Glutamatergic neuron (in vitro differentiated cells): Measurements from ENCODE around the gene C2orf92. TPM values are rescaled to one million over a fixed set of nuclear protein-coding genes. Genes with fewer than 3 reads are reported as not detected.

Experiments used
- DNase-seq: peaks from one replicate; pipeline ENCODE4 v3.0.0; 2022
- H3K27ac Mint-ChIP-seq: one replicate; pipeline ENCODE4 v1.8.0; 2020; ENCODE audit warnings: mild to moderate bottlenecking, mixed read lengths, inconsistent platforms; ENCODE audit not compliant: unreplicated experiment
- H3K27me3 Mint-ChIP-seq: one replicate; pipeline ENCODE4 v1.8.0; 2020; ENCODE audit warnings: mild to moderate bottlenecking, moderate library complexity, mixed read lengths, inconsistent platforms; ENCODE audit not compliant: unreplicated experiment
- H3K36me3 Mint-ChIP-seq: one replicate; pipeline ENCODE4 v1.8.0; 2020; ENCODE audit warnings: mild to moderate bottlenecking, mixed read lengths, inconsistent platforms; ENCODE audit not compliant: unreplicated experiment
- H3K4me1 Mint-ChIP-seq: one replicate; pipeline ENCODE4 v1.8.0; 2020; ENCODE audit warnings: mild to moderate bottlenecking, low read depth, mixed read lengths, inconsistent platforms; ENCODE audit not compliant: unreplicated experiment
- H3K4me3 Mint-ChIP-seq: one replicate; pipeline ENCODE4 v1.8.0; 2020; ENCODE audit warnings: mild to moderate bottlenecking, mixed read lengths, inconsistent platforms; ENCODE audit not compliant: unreplicated experiment
- H3K9me3 Mint-ChIP-seq: one replicate; pipeline ENCODE4 v1.8.0; 2020; ENCODE audit warnings: mild to moderate bottlenecking, moderate library complexity, mixed read lengths, inconsistent platforms; ENCODE audit not compliant: unreplicated experiment
- total RNA-seq: library from RNA; stranded (reverse); fragmentation: NEBNext Ultra II Directional; extraction: Animal tissue kit (Norgen Biotek cat#: 25700); gene quantifications from one replicate; pipeline ENCODE4 v1.2.1, GENCODE V29; 2021; ENCODE audit not compliant: unreplicated experiment
- TF ChIP-seq, protein P1 (sequence below): fragments of 200-600 bp; sonication (generic); IDR thresholded peaks from one replicate; pipeline ENCODE4 v1.5.0; 2021; ENCODE audit not compliant: partially characterized antibody, unreplicated experiment

C2orf92 gene
- total RNA-seq, 1 donor from 2014 or later, result 19.6 TPM

DNA sequence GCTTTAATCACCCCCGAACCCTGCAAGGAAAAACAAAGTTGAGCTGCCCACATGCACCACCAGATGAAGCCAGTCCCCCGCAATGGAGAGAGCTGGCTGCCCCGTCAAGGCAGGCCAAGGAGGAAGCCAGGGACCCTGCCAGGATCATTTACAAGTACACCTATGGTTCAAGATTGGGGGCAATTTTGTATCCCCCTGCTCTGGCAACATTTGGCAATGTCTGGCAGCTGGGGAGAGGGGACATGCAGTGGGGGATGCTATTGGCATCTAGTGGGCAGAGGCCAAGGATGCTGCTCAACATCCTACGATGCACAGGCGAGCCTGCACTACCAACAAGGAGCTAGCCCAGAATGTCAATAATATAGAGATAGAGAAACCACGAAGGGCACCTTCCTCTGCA is 7.6 kb upstream of the C2orf92 start:
- DNase-seq, result no peak
- Mint-ChIP-seq H3K4me3 (peak overlapping the region; percentile 94), H3K36me3 (no peaks in the 10 kb centered on the region), H3K4me1 (peaks cover 25% of the 10 kb centered on the region), H3K27ac (peak overlapping the region; percentile 100), H3K27me3 (peaks cover 7% of the 10 kb centered on the region), H3K9me3 (peaks cover 15% of the 10 kb centered on the region)
- TF ChIP-seq, protein P1, sequence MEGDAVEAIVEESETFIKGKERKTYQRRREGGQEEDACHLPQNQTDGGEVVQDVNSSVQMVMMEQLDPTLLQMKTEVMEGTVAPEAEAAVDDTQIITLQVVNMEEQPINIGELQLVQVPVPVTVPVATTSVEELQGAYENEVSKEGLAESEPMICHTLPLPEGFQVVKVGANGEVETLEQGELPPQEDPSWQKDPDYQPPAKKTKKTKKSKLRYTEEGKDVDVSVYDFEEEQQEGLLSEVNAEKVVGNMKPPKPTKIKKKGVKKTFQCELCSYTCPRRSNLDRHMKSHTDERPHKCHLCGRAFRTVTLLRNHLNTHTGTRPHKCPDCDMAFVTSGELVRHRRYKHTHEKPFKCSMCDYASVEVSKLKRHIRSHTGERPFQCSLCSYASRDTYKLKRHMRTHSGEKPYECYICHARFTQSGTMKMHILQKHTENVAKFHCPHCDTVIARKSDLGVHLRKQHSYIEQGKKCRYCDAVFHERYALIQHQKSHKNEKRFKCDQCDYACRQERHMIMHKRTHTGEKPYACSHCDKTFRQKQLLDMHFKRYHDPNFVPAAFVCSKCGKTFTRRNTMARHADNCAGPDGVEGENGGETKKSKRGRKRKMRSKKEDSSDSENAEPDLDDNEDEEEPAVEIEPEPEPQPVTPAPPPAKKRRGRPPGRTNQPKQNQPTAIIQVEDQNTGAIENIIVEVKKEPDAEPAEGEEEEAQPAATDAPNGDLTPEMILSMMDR, result no peak

DNA sequence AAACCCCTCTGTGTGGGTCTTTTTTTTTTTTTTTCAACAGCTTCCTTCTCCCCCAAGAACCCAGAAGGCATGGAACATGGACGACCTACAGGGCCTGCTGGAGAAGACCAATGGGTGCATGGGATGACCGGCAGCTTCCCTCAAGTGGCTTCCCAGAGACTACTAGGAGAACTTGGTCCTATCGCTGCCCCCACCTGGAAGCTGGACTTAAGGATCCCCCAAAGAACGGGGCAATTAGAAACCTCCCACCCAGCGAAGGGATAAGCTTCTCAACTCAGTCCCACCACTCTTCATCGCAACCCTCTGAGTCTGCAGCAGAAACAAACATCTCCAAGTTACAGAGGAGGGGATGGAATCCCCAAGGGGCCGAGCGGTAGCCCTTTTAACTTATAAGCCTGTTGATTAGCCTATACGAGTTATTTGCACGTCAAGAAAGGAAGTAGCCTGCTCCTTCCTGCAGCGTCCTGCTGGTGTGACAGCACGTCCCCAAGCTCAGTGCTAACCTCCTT is 7.1 kb upstream of the C2orf92 start:
- peaks cover 7% of the 10 kb centered on the region for H3K27me3 Mint-ChIP-seq
- DNase-seq, result no peak
- peak overlapping the region; percentile 100 for H3K27ac Mint-ChIP-seq
- H3K9me3 Mint-ChIP-seq, result peaks cover 15% of the 10 kb centered on the region
- TF ChIP-seq, protein P1, result no peak
- no peaks in the 10 kb centered on the region for H3K36me3 Mint-ChIP-seq
- H3K4me1 Mint-ChIP-seq, result peaks cover 25% of the 10 kb centered on the region
- peak overlapping the region; percentile 94 for H3K4me3 Mint-ChIP-seq

DNA sequence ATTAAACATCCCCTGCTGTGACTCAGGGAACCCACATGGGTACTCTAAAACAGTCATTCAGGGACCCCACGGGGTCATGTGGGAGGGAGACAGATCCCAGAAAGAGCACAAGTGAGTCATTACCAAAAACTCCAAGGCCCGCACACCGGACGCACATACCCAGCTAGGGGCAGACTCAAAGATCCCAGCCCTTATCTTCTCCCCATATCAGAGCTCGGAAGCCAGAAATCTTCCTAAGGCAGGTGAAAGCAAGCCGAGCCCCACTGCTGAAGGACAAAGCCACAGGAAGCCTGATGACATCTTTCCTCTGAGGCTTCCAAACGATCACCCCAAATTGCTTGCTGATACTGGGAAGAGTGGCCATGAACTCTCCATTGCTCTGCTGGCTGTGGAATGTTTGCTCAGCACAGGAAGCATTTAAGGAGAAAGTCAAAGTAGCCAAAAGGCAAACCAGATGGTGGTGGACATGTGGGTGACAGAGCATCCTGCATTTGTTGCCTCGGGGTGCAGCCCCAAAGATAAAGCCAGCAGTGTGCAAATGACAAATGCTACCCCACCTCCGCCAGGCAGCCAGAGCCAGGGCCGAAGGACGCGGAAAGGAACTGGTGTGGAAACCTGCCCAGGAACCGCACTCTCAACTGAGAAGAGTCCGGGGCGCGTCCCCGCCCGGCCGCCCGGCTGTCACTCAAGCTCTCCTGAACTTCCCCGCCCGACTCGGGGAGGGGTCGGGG is 6.5 kb upstream of the C2orf92 start:
- Mint-ChIP-seq H3K27me3 (peaks cover 7% of the 10 kb centered on the region), H3K27ac (peak overlapping the region; percentile 100), H3K4me1 (peaks cover 25% of the 10 kb centered on the region), H3K4me3 (peak overlapping the region; percentile 94), H3K9me3 (peaks cover 15% of the 10 kb centered on the region), H3K36me3 (no peaks in the 10 kb centered on the region)
- DNase-seq, result peak; percentile 81
- TF ChIP-seq, protein P1, result no peak

DNA sequence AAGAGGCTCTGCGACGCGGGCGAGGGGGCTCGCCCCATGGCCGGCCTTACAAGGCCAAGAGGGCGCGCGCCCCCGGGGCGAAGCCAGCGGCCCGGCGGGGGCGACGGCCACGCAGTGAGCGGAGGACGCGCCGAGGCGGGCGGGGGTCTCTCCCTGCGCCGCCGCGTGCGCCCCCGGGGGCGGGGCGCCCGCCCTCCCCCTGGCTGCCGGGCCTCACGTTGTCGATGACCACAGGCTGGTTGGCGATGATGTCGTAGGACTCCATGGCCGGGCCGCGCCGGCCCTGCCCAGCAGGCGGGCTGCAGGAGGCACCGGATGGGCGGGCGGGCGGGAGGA is 5.9 kb upstream of the C2orf92 start:
- H3K4me3 Mint-ChIP-seq, result no peak overlapping the region
- no peak overlapping the region for H3K27ac Mint-ChIP-seq
- H3K36me3 Mint-ChIP-seq, result no peaks in the 10 kb centered on the region
- H3K9me3 Mint-ChIP-seq, result peaks cover 15% of the 10 kb centered on the region
- TF ChIP-seq, protein P1, result no peak
- H3K4me1 Mint-ChIP-seq, result peaks cover 25% of the 10 kb centered on the region
- no peak for DNase-seq
- H3K27me3 Mint-ChIP-seq, result peaks cover 7% of the 10 kb centered on the region

DNA sequence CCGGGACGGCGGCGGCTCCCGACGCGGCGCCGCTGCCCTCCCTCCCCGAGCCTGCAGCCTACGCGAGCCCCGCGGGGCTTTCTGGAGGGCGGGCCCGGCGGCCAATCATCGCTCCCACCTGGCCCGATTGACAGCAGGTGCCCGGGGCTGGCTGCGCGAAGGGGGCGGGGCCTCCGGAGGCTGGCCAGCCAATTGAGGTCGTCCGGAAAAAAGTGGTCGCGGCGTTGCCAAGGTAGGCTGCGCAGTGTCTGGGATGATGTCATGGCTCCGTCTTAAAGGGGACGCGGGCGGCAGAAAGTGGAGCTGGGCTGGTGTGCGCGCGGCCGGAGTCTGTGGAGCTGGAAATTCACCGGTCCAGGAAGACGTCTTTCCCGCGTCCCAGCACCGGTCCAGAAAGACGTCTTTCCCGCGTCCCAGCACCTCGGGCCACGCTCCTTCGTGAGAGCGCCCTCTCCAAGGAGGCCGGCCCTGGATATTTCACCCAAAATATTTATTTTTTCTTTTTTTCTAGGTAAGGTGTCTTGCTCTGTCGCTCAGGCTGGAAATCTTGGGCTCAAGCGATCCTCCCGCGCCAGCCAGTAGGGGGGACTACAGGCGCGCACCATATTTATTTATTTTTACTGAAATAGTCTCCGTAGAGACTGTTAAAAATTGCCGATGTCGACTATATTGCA is 5.4 kb upstream of the C2orf92 start, which contains the start of gene ACTR1B:
ACTR1B (minus strand) TSS at position 83 of the 674 bp plus-strand sequence. CDS start 154 bp downstream, outside the sequence.
- Mint-ChIP-seq H3K9me3 (peaks cover 15% of the 10 kb centered on the region), H3K27me3 (peaks cover 7% of the 10 kb centered on the region), H3K4me3 (peak within 1 kb of the TSS; percentile 94), H3K4me1 (peaks cover 25% of the 10 kb centered on the region), H3K27ac (peak within 1 kb of the TSS; percentile 100), H3K36me3 (no peaks in the 10 kb centered on the region)
- peak; percentile 98 for DNase-seq
- TF ChIP-seq, protein P1, result peak; percentile 70
